H9 (cell line): ENCODE data around the gene SCUBE3. TPM values are rescaled to one million over a fixed set of nuclear protein-coding genes. Genes with fewer than 3 reads are reported as not detected.

Experiments
- DNase-seq: peaks from one replicate; pipeline ENCODE4 v3.0.0-alpha.2; 2017
- H2AFZ ChIP-seq: one replicate; pipeline ENCODE4 v1.6.1; 2013; ENCODE audit warnings: mild to moderate bottlenecking, low read length, control low read depth, moderate library complexity
- H2AK5ac ChIP-seq: 2 replicates; pipeline ENCODE4 v1.6.1; 2013; ENCODE audit warnings: low read length, control low read depth, mixed read lengths; ENCODE audit not compliant: insufficient read length
- H2BK120ac ChIP-seq: one replicate; pipeline ENCODE4 v1.6.1; 2013; ENCODE audit warnings: low read depth, mild to moderate bottlenecking, low read length, control low read depth, inconsistent platforms; ENCODE audit not compliant: poor library complexity, severe bottlenecking
- H2BK12ac ChIP-seq: 2 replicates; pipeline ENCODE4 v1.6.1; 2013; ENCODE audit warnings: low read length, control low read depth, mixed read lengths, low read depth; ENCODE audit not compliant: insufficient read length
- H2BK15ac ChIP-seq: 2 replicates; pipeline ENCODE4 v1.6.1; 2013; ENCODE audit warnings: low read depth, low read length, control low read depth
- H2BK20ac ChIP-seq: one replicate; pipeline ENCODE4 v1.6.1; 2013; ENCODE audit warnings: low read depth, mild to moderate bottlenecking, low read length, control low read depth, inconsistent platforms; ENCODE audit not compliant: poor library complexity, severe bottlenecking
- H2BK5ac ChIP-seq: 2 replicates; pipeline ENCODE4 v1.6.1; 2013; ENCODE audit warnings: low read length, control low read depth, mixed read lengths; ENCODE audit not compliant: insufficient read length
- H3K14ac ChIP-seq: 2 replicates; pipeline ENCODE4 v1.6.1; 2013; ENCODE audit warnings: low read length, control low read depth; ENCODE audit not compliant: insufficient read depth
- H3K18ac ChIP-seq: 2 replicates; pipeline ENCODE4 v1.6.1; 2013; ENCODE audit warnings: low read depth, mild to moderate bottlenecking, mixed read lengths, low read length, control low read depth; ENCODE audit not compliant: insufficient read length
- H3K23ac ChIP-seq: 2 replicates; pipeline ENCODE4 v1.6.1; 2013; ENCODE audit warnings: low read length, control low read depth, mixed read lengths, low read depth; ENCODE audit not compliant: insufficient read length
- H3K23me2 ChIP-seq: 2 replicates; pipeline ENCODE4 v1.6.1; 2013; ENCODE audit warnings: low read depth, mild to moderate bottlenecking, mixed read lengths, low read length, control low read depth; ENCODE audit not compliant: insufficient read length, poor library complexity, severe bottlenecking
- H3K27ac ChIP-seq: 2 replicates; pipeline ENCODE4 v1.5.1; 2013; ENCODE audit warnings: low read length, control low read depth, mixed read lengths, low read depth; ENCODE audit not compliant: insufficient read length
- H3K27me3 ChIP-seq: 2 replicates; pipeline ENCODE4 v1.6.1; 2013; ENCODE audit warnings: low read length, control low read depth, inconsistent platforms; ENCODE audit not compliant: insufficient read depth
- H3K4ac ChIP-seq: 2 replicates; pipeline ENCODE4 v1.6.1; 2013; ENCODE audit warnings: low read depth, mild to moderate bottlenecking, control low read depth, inconsistent platforms, low read length, moderate library complexity
- H3K4me1 ChIP-seq: 2 replicates; pipeline ENCODE4 v1.6.1; 2013; ENCODE audit warnings: low read length, control low read depth, inconsistent platforms; ENCODE audit not compliant: insufficient read depth
- H3K4me2 ChIP-seq: 2 replicates; pipeline ENCODE4 v1.6.1; 2013; ENCODE audit warnings: low read length, control low read depth, mixed read lengths; ENCODE audit not compliant: insufficient read length, insufficient read depth
- H3K56ac ChIP-seq: 2 replicates; pipeline ENCODE4 v1.6.1; 2013; ENCODE audit warnings: low read depth, mild to moderate bottlenecking, mixed read lengths, low read length, control low read depth; ENCODE audit not compliant: insufficient read length
- H3K79me1 ChIP-seq: 2 replicates; pipeline ENCODE4 v1.6.1; 2013; ENCODE audit warnings: low read depth, mild to moderate bottlenecking, moderate library complexity, low read length, control low read depth, inconsistent platforms; ENCODE audit not compliant: insufficient read depth, poor library complexity, severe bottlenecking
- H3K79me2 ChIP-seq: 2 replicates; pipeline ENCODE4 v1.6.1; 2013; ENCODE audit warnings: low read length, control low read depth, inconsistent platforms; ENCODE audit not compliant: insufficient read depth
- H3K9ac ChIP-seq: 2 replicates; pipeline ENCODE4 v1.6.1; 2013; ENCODE audit warnings: low read length, control low read depth, mixed read lengths; ENCODE audit not compliant: insufficient read length; ENCODE audit errors: extremely low read depth
- H3K9me3 ChIP-seq: one replicate; pipeline ENCODE4 v1.6.1; 2013; ENCODE audit warnings: low read depth, low read length, inconsistent platforms; ENCODE audit not compliant: control insufficient read depth
- H3T11ph ChIP-seq: one replicate; pipeline ENCODE4 v1.6.1; 2013; ENCODE audit warnings: mild to moderate bottlenecking, low read length, control low read depth, inconsistent platforms
- H4K20me1 ChIP-seq: one replicate; pipeline ENCODE4 v1.6.1; 2013; ENCODE audit not compliant: control insufficient read depth, insufficient read length, insufficient read depth
- H4K5ac ChIP-seq: 2 replicates; pipeline ENCODE4 v1.6.1; 2013; ENCODE audit warnings: low read depth, mild to moderate bottlenecking, mixed read lengths, low read length, control low read depth; ENCODE audit not compliant: insufficient read length
- H4K8ac ChIP-seq: replicated peaks from 2 replicates; pipeline ENCODE4 v1.6.1; 2013; ENCODE audit warnings: low read length, control low read depth, mixed read lengths, low read depth; ENCODE audit not compliant: insufficient read length
- H4K91ac ChIP-seq: 2 replicates; pipeline ENCODE4 v1.6.1; 2013; ENCODE audit warnings: low read depth, mild to moderate bottlenecking, moderate library complexity, mixed read lengths, low read length, control low read depth; ENCODE audit not compliant: insufficient read length
- H3K27ac Mint-ChIP-seq, 3 experiments: 2 replicates in 2 of 3; 3 replicates in 1 of 3; pipeline ENCODE4 v1.8.0; 2020 to 2021; ENCODE audit warnings: mixed read lengths in 3 of 3, mild to moderate bottlenecking in 1 of 3, moderate library complexity in 1 of 3
- H3K27me3 Mint-ChIP-seq: 2 replicates; pipeline ENCODE4 v1.8.0; 2021; ENCODE audit warnings: low read depth, mild to moderate bottlenecking, moderate library complexity, mixed read lengths
- H3K36me3 Mint-ChIP-seq, 3 experiments: 2 replicates in 2 of 3; 3 replicates in 1 of 3; pipeline ENCODE4 v1.8.0; 2020 to 2021; ENCODE audit warnings: low read depth in 3 of 3, mixed read lengths in 3 of 3; ENCODE audit not compliant: insufficient read depth in 1 of 3
- H3K4me1 Mint-ChIP-seq, 2 experiments: 2 replicates each; pipeline ENCODE4 v1.8.0; 2020; ENCODE audit warnings: mixed read lengths in 2 of 2
- H3K4me3 Mint-ChIP-seq, 2 experiments: 2 replicates in 1 of 2; 3 replicates in 1 of 2; pipeline ENCODE4 v1.8.0; 2020 to 2021; ENCODE audit warnings: mild to moderate bottlenecking in 2 of 2, mixed read lengths in 2 of 2, moderate library complexity in 1 of 2
- H3K9me3 Mint-ChIP-seq, 2 experiments: 2 replicates in 1 of 2; 3 replicates in 1 of 2; pipeline ENCODE4 v1.8.0; 2020; ENCODE audit warnings: mild to moderate bottlenecking in 2 of 2, mixed read lengths in 2 of 2, moderate library complexity in 1 of 2
- WGBS: extraction: QIAGEN DNeasy Blood & Tissue Kit; methylation state at CpG from one replicate; pipeline ENCODE4 v1.1.7; 2013; ENCODE audit warnings: missing lambda C conversion rate, low lambda C conversion rate, mixed read lengths; ENCODE audit not compliant: insufficient read length; ENCODE audit errors: extremely low coverage; 5-methylcytosine and 5-hydroxymethylcytosine counted together
- total RNA-seq: library from RNA; stranded (reverse); gene quantifications from 2 replicates; pipeline ENCODE4 v1.2.1, GENCODE V29; 2021
- TF ChIP-seq, protein P1 (sequence below): fragments of 200-600 bp; sonication (generic); conservative IDR thresholded peaks from 3 replicates; pipeline ENCODE4 v1.8.0; 2021; ENCODE audit warnings: antibody characterized with exemption, mild to moderate bottlenecking

Gene SCUBE3
- total RNA-seq, 1 experiment from 2014 or later = 2.7 TPM

- peaks cover 49 to 56% of the 10 kb centered on the region in 2 experiments for H3K4me1 Mint-ChIP-seq
- Histone ChIP-seq H3K9me3 (no peaks in the 10 kb centered on the region), H4K8ac (no peak overlapping the region), H4K20me1 (no peaks in the 10 kb centered on the region), H2AK5ac (no peak overlapping the region), H3K14ac (no peak overlapping the region), H4K5ac (no peak overlapping the region), H2BK15ac (no peak overlapping the region), H2BK12ac (no peak overlapping the region), H3K79me1 (no peaks in the 10 kb centered on the region), H3K27ac (no peak overlapping the region), H3K9ac (no peak overlapping the region), H3K18ac (no peak overlapping the region), H3K23me2 (peaks cover 7% of the 10 kb centered on the region), H2BK20ac (no peak overlapping the region), H3K56ac (no peak overlapping the region), H3K4me2 (no peak overlapping the region), H3K4ac (no peak overlapping the region), H2AFZ (no peak overlapping the region), H3T11ph (no peak overlapping the region), H3K79me2 (no peaks in the 10 kb centered on the region), H2BK120ac (no peak overlapping the region), H3K4me1 (peaks cover 2% of the 10 kb centered on the region; the same call in 1 of the 2 replicates), H4K91ac (no peak overlapping the region), H3K27me3 (peaks cover 21% of the 10 kb centered on the region; the same call in 1 of the 2 replicates), H2BK5ac (no peak overlapping the region), H3K23ac (no peak overlapping the region)
- H3K27me3 Mint-ChIP-seq = peaks cover 88% of the 10 kb centered on the region
- no peak overlapping the region for H3K4me3 Mint-ChIP-seq
- TF ChIP-seq, protein P1, sequence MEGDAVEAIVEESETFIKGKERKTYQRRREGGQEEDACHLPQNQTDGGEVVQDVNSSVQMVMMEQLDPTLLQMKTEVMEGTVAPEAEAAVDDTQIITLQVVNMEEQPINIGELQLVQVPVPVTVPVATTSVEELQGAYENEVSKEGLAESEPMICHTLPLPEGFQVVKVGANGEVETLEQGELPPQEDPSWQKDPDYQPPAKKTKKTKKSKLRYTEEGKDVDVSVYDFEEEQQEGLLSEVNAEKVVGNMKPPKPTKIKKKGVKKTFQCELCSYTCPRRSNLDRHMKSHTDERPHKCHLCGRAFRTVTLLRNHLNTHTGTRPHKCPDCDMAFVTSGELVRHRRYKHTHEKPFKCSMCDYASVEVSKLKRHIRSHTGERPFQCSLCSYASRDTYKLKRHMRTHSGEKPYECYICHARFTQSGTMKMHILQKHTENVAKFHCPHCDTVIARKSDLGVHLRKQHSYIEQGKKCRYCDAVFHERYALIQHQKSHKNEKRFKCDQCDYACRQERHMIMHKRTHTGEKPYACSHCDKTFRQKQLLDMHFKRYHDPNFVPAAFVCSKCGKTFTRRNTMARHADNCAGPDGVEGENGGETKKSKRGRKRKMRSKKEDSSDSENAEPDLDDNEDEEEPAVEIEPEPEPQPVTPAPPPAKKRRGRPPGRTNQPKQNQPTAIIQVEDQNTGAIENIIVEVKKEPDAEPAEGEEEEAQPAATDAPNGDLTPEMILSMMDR = no peak
- no peaks in the 10 kb centered on the region; a peak in 1 of 7 replicates for H3K36me3 Mint-ChIP-seq
- no peak for DNase-seq
- no CpG with 5 or more reads among the region's 4 CpGs for WGBS
- H3K27ac Mint-ChIP-seq = no peak overlapping the region
- H3K9me3 Mint-ChIP-seq = no peaks in the 10 kb centered on the region
Measured at GRCh38 chr6:35218021-35218420, 4.3 kb downstream of the SCUBE3 start.
